ENCODE measurements around the gene PLXDC2. TPM values are rescaled to one million over a fixed set of nuclear protein-coding genes. Genes with fewer than 3 reads are reported as not detected.

The PLXDC2 gene
- total RNA-seq, 1 experiment from 2014 or later: not detected

- no peak overlapping the region for H3K27ac Mint-ChIP-seq (ENCODE audit: unreplicated experiment)
- CTCF ChIA-PET: no interaction called here
- H3K36me3 Mint-ChIP-seq (ENCODE audit: insufficient read depth, unreplicated experiment): no peaks in the 10 kb centered on the region
These were observed 12.2 kb downstream of the PLXDC2 start for GRCh38 chr10:19828278-19829049.

DNA sequence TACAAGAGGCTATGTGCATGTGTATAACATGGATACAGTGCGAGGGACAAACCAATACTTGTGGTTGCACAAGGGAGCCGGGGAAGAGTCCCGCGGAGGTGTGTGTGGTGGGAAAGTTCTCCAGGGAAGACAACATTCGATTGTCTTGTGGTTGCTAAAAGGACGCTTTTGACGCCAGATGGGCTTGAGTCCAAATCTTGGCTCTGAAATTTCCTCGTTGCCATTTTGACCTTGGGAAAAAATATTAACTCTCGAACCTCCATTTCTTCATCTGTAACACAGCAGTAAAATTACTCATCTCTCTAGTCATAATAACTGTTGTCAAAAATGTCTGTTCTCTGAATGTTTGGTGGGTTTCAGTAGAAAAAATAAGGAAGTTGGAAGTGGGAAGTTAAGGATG, 16.5 kb downstream of the PLXDC2 start:
- no TSS peak for BruUV-seq (replicated peaks)
- H3K9me3 Mint-ChIP-seq (ENCODE audit: low read depth, unreplicated experiment): peaks cover 15% of the 10 kb centered on the region
- H3K4me3 Mint-ChIP-seq (ENCODE audit: low read depth, unreplicated experiment): no peak overlapping the region
- no peaks in the 10 kb centered on the region for H3K4me1 Mint-ChIP-seq (ENCODE audit: low read depth, unreplicated experiment)
- TF ChIP-seq, protein P1, sequence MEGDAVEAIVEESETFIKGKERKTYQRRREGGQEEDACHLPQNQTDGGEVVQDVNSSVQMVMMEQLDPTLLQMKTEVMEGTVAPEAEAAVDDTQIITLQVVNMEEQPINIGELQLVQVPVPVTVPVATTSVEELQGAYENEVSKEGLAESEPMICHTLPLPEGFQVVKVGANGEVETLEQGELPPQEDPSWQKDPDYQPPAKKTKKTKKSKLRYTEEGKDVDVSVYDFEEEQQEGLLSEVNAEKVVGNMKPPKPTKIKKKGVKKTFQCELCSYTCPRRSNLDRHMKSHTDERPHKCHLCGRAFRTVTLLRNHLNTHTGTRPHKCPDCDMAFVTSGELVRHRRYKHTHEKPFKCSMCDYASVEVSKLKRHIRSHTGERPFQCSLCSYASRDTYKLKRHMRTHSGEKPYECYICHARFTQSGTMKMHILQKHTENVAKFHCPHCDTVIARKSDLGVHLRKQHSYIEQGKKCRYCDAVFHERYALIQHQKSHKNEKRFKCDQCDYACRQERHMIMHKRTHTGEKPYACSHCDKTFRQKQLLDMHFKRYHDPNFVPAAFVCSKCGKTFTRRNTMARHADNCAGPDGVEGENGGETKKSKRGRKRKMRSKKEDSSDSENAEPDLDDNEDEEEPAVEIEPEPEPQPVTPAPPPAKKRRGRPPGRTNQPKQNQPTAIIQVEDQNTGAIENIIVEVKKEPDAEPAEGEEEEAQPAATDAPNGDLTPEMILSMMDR (IDR thresholded peaks at IDR 0.05; ENCODE audit: unreplicated experiment): no peak
- no peaks in the 10 kb centered on the region for H3K36me3 Mint-ChIP-seq (ENCODE audit: insufficient read depth, unreplicated experiment)
- no peak for DNase-seq
- H3K27me3 Mint-ChIP-seq (ENCODE audit: unreplicated experiment): no peaks in the 10 kb centered on the region
- intact Hi-C loops (cut with micrococcal nuclease; ENCODE audit: unreplicated experiment): no loop called here
- CTCF ChIA-PET: no interaction called here
- H3K27ac Mint-ChIP-seq (ENCODE audit: unreplicated experiment): no peak overlapping the region

More at GRCh38 chr10:19828278-19829049, 12.2 kb downstream of the PLXDC2 start:
- TF ChIP-seq, protein P1 (IDR thresholded peaks at IDR 0.05; ENCODE audit: unreplicated experiment): no peak
- no peak overlapping the region for H3K4me3 Mint-ChIP-seq (ENCODE audit: low read depth, unreplicated experiment)
- no TSS peak for BruUV-seq (replicated peaks)
- H3K27me3 Mint-ChIP-seq (ENCODE audit: unreplicated experiment): no peaks in the 10 kb centered on the region
- H3K9me3 Mint-ChIP-seq (ENCODE audit: low read depth, unreplicated experiment): no peaks in the 10 kb centered on the region
- DNase-seq: no peak
- intact Hi-C loops (cut with micrococcal nuclease; ENCODE audit: unreplicated experiment): no loop called here
- no peaks in the 10 kb centered on the region for H3K4me1 Mint-ChIP-seq (ENCODE audit: low read depth, unreplicated experiment)

DNA sequence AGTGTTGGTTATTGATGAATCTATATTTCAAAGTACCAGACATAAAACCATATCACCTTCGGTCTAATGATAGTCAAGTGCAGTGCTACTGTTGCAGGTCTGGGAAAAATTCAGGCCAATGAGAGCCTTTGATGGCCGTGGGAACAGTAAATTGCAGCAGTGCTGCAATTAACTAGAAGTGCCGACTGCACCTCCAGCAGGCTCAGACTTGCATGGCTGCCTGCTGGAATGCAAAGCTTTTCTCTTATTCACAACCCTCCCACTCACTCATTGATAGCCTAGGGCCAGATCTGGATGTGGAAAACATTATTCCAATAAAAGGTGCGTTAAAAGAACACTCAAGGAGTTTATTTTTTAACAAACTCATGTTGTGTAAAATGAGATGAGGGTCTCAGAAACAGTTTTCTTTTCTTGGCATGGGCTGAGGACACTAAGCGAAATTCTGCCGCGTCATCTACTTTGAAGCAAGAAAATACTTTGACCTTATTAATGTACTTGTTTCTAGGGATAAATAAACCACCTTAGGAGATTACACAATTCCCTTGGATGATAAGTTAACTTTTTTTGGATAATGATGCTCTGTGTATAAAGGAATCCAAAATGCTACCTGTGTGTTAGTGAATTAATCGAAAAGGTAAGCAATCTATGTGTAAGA, 17.1 kb downstream of the PLXDC2 start:
- no peaks in the 10 kb centered on the region for H3K36me3 Mint-ChIP-seq (ENCODE audit: insufficient read depth, unreplicated experiment)
- intact Hi-C loops (cut with micrococcal nuclease; ENCODE audit: unreplicated experiment): no loop called here
- no peaks in the 10 kb centered on the region for H3K27me3 Mint-ChIP-seq (ENCODE audit: unreplicated experiment)
- no peak overlapping the region for H3K27ac Mint-ChIP-seq (ENCODE audit: unreplicated experiment)
- no peaks in the 10 kb centered on the region for H3K4me1 Mint-ChIP-seq (ENCODE audit: low read depth, unreplicated experiment)
- CTCF ChIA-PET: no interaction called here
- TF ChIP-seq, protein P1 (IDR thresholded peaks at IDR 0.05; ENCODE audit: unreplicated experiment): no peak
- no TSS peak for BruUV-seq (replicated peaks)
- DNase-seq: no peak
- H3K4me3 Mint-ChIP-seq (ENCODE audit: low read depth, unreplicated experiment): no peak overlapping the region
- H3K9me3 Mint-ChIP-seq (ENCODE audit: low read depth, unreplicated experiment): peaks cover 15% of the 10 kb centered on the region

GRCh38 chr10:19835952-19836351, 19.7 kb downstream of the PLXDC2 start:
- BruUV-seq (replicated peaks): no TSS peak
- no peaks in the 10 kb centered on the region for H3K36me3 Mint-ChIP-seq (ENCODE audit: insufficient read depth, unreplicated experiment)
- H3K27ac Mint-ChIP-seq (ENCODE audit: unreplicated experiment): no peak overlapping the region
- TF ChIP-seq, protein P1 (IDR thresholded peaks at IDR 0.05; ENCODE audit: unreplicated experiment): no peak
- H3K4me1 Mint-ChIP-seq (ENCODE audit: low read depth, unreplicated experiment): no peaks in the 10 kb centered on the region
- no peak for DNase-seq
- intact Hi-C loops (cut with micrococcal nuclease; ENCODE audit: unreplicated experiment): no loop called here
- CTCF ChIA-PET: no interaction called here
- no peak overlapping the region for H3K4me3 Mint-ChIP-seq (ENCODE audit: low read depth, unreplicated experiment)
- peaks cover 15% of the 10 kb centered on the region for H3K9me3 Mint-ChIP-seq (ENCODE audit: low read depth, unreplicated experiment)
- H3K27me3 Mint-ChIP-seq (ENCODE audit: unreplicated experiment): no peaks in the 10 kb centered on the region

All from Calu3 (cell line).